ENCODE measurements around the gene GDF10. TPM values are rescaled to one million over a fixed set of nuclear protein-coding genes. Genes with fewer than 3 reads are reported as not detected.

Gene GDF10
- total RNA-seq, 3 donors from 2014 or later (not counting 1 experiment from before 2014, with no cell fraction given) = not detected

DNA sequence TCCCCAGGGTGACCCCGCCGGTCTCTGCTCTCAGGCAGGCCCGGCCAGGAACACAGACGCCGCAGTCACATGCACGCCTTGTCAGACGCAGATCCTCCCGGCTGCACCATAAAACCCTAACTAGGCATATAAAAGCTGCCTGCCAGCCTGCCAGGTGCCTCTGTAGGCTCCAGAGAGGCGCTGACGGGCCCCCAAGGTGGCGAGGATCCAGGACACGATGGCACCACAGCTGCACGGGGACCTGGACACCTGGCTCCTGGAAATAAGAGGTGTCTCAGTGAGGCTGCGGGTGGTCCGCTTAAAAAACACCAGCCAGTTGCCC lies 21.9 kb upstream of the GDF10 start:
- WGBS (ENCODE audit: insufficient coverage) = 86% methylated on average over 15 of the region's 15 CpGs
- no peak for DNase-seq
- no peak overlapping the region for H3K27ac ChIP-seq (ENCODE audit: low read length)
- Mint-ChIP-seq H3K4me3 (no peak overlapping the region), H3K27me3 (ENCODE audit: low read depth in 2 of 2) (peaks cover 0 to 3% of the 10 kb centered on the region in 2 donors), H3K9me3 (no peaks in the 10 kb centered on the region), H3K4me1 (no peaks in the 10 kb centered on the region), H3K27ac (no peak overlapping the region), H3K36me3 (no peaks in the 10 kb centered on the region)
- intact Hi-C loops (cut with micrococcal nuclease) = no loop called here
- H3K9me3 ChIP-seq (ENCODE audit: control insufficient read depth, insufficient read depth, low read length) = no peaks in the 10 kb centered on the region
- H3K27me3 ChIP-seq (ENCODE audit: control insufficient read depth, insufficient read depth, low read length) = no peaks in the 10 kb centered on the region
- H3K4me1 ChIP-seq (ENCODE audit: control insufficient read depth, insufficient read depth, low read length) = peaks cover 9% of the 10 kb centered on the region
- TF ChIP-seq, protein P1, sequence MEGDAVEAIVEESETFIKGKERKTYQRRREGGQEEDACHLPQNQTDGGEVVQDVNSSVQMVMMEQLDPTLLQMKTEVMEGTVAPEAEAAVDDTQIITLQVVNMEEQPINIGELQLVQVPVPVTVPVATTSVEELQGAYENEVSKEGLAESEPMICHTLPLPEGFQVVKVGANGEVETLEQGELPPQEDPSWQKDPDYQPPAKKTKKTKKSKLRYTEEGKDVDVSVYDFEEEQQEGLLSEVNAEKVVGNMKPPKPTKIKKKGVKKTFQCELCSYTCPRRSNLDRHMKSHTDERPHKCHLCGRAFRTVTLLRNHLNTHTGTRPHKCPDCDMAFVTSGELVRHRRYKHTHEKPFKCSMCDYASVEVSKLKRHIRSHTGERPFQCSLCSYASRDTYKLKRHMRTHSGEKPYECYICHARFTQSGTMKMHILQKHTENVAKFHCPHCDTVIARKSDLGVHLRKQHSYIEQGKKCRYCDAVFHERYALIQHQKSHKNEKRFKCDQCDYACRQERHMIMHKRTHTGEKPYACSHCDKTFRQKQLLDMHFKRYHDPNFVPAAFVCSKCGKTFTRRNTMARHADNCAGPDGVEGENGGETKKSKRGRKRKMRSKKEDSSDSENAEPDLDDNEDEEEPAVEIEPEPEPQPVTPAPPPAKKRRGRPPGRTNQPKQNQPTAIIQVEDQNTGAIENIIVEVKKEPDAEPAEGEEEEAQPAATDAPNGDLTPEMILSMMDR (IDR thresholded peaks at IDR 0.05) = no peak
- no peaks in the 10 kb centered on the region for H3K36me3 ChIP-seq (ENCODE audit: control insufficient read depth, insufficient read depth, low read length)
- ATAC-seq = no peak
- H3K4me3 ChIP-seq (ENCODE audit: low read length) = no peak overlapping the region

DNA sequence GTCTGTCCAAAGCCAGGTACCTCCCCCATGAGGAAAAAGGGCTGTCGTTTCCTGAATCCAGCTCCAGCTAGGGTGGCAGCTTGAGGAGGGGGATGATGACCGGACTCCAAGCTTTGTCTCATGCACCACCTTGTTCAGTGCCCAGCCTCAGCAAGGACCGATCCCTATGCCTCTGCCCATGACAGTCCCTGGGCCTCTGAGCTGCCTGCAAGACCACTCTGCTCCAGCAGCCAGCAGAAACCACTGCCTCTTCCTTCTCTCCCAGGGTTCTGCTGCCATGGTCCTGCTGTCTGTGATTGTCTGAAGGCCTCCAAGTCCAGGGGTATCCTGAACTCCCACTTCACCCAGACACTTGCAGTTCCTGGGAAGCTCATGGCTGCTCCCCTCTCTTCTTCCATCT lies 21.3 kb upstream of the GDF10 start:
- Mint-ChIP-seq H3K4me1 (no peaks in the 10 kb centered on the region), H3K27ac (no peak overlapping the region)
- ATAC-seq = no peak

DNA sequence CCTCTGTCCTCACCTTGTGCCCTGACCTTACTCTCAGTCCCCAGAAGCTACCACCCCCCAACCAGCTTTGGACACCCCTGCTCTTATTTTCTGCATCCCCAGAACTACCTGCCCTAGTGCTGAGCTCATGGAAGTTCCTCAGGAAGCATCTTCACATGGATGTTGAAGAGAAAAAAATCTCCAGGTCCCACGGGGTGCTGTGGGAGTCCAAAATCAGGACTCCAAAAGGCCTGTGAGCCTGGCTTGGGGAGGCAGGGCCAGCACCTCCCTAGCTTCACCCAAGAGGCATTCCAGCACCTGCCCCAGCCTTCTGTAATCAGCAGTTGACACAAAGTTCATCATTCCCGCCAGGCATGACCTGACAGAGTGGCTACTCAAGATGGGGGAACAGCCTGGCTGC lies 20.7 kb upstream of the GDF10 start:
- no peak overlapping the region for H3K27ac Mint-ChIP-seq
- ATAC-seq (no peak), DNase-seq (no peak)
- H3K27me3 Mint-ChIP-seq (ENCODE audit: low read depth in 2 of 2) = peaks cover 0 to 3% of the 10 kb centered on the region in 2 donors
- Histone ChIP-seq H3K36me3 (ENCODE audit: control insufficient read depth, insufficient read depth, low read length) (no peaks in the 10 kb centered on the region), H3K4me1 (ENCODE audit: control insufficient read depth, insufficient read depth, low read length) (peaks cover 9% of the 10 kb centered on the region), H3K27me3 (ENCODE audit: control insufficient read depth, insufficient read depth, low read length) (no peaks in the 10 kb centered on the region), H3K27ac (ENCODE audit: low read length) (no peak overlapping the region), H3K4me3 (ENCODE audit: low read length) (no peak overlapping the region), H3K9me3 (ENCODE audit: control insufficient read depth, insufficient read depth, low read length) (no peaks in the 10 kb centered on the region)
- no peak overlapping the region for H3K4me3 Mint-ChIP-seq
- H3K36me3 Mint-ChIP-seq = no peaks in the 10 kb centered on the region
- H3K4me1 Mint-ChIP-seq = no peaks in the 10 kb centered on the region
- WGBS (ENCODE audit: insufficient coverage) = 81% methylated on average over 2 of the region's 2 CpGs
- no peaks in the 10 kb centered on the region for H3K9me3 Mint-ChIP-seq
- intact Hi-C loops (cut with micrococcal nuclease) = no loop called here
- TF ChIP-seq, protein P1 (IDR thresholded peaks at IDR 0.05) = no peak

More for the DNA sequence above, 21.3 kb upstream of the GDF10 start:
- Histone ChIP-seq H3K9me3 (ENCODE audit: control insufficient read depth, insufficient read depth, low read length) (no peaks in the 10 kb centered on the region), H3K27ac (ENCODE audit: low read length) (no peak overlapping the region), H3K27me3 (ENCODE audit: control insufficient read depth, insufficient read depth, low read length) (no peaks in the 10 kb centered on the region), H3K4me1 (ENCODE audit: control insufficient read depth, insufficient read depth, low read length) (peaks cover 9% of the 10 kb centered on the region), H3K36me3 (ENCODE audit: control insufficient read depth, insufficient read depth, low read length) (no peaks in the 10 kb centered on the region), H3K4me3 (ENCODE audit: low read length) (no peak overlapping the region)
- WGBS (ENCODE audit: insufficient coverage) = 92% methylated on average over 3 of the region's 3 CpGs
- no peak for DNase-seq
- H3K9me3 Mint-ChIP-seq = no peaks in the 10 kb centered on the region
- H3K4me3 Mint-ChIP-seq = no peak overlapping the region
- peaks cover 0 to 3% of the 10 kb centered on the region in 2 donors for H3K27me3 Mint-ChIP-seq (ENCODE audit: low read depth in 2 of 2)
- no peaks in the 10 kb centered on the region for H3K36me3 Mint-ChIP-seq
- intact Hi-C loops (cut with micrococcal nuclease) = no loop called here
- TF ChIP-seq, protein P1 (IDR thresholded peaks at IDR 0.05) = no peak

DNA sequence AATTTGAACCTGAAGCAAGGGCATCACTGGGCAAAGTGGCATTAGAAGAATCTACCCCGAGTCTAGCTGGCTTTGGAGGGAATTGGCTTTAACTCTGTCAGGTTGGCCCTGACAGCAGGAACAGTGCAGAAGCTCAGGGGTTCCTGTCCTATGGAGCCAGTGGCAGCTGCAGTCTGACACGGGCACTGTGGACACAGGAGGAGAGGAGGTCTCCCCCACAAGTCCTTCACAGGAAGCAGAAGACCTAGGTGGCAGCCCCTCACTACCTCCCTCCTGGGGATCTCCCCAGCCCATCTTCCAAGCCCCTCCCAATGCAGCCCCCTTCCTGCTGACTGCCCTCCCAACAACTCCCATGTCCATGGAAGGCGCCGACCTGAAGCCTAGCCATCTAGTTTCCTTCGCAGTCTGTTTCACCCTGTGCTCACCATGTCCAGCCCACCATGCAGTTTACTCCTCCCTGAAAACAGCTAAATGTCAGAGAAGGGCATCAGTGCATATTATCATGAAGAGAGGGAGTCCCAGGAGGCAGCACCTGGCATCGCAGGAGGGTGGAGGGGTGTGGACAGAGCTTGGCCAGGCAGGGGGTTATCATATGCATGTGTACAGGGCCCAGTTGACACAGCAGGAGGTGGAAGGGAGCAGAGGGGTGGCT lies 17.9 kb upstream of the GDF10 start:
- Mint-ChIP-seq H3K9me3 (no peaks in the 10 kb centered on the region), H3K4me1 (peaks cover 0 to 9% of the 10 kb centered on the region in 2 donors)

More for the DNA sequence above, 17.9 kb upstream of the GDF10 start:
- no peak overlapping the region for H3K27ac ChIP-seq (ENCODE audit: low read length)
- Mint-ChIP-seq H3K4me3 (no peak overlapping the region), H3K36me3 (no peaks in the 10 kb centered on the region), H3K27me3 (ENCODE audit: low read depth in 2 of 2) (peaks cover 0 to 3% of the 10 kb centered on the region in 2 donors), H3K27ac (no peak overlapping the region)
- no peak overlapping the region for H3K4me3 ChIP-seq (ENCODE audit: low read length)
- ATAC-seq (no peak), DNase-seq (no peak)
- no peaks in the 10 kb centered on the region for H3K27me3 ChIP-seq (ENCODE audit: control insufficient read depth, insufficient read depth, low read length)
- intact Hi-C loops (cut with micrococcal nuclease) = no loop called here
- no peaks in the 10 kb centered on the region for H3K9me3 ChIP-seq (ENCODE audit: control insufficient read depth, insufficient read depth, low read length)
- H3K4me1 ChIP-seq (ENCODE audit: control insufficient read depth, insufficient read depth, low read length) = peaks cover 18% of the 10 kb centered on the region
- WGBS (ENCODE audit: insufficient coverage) = 82% methylated on average over 6 of the region's 6 CpGs
- TF ChIP-seq, protein P1 (IDR thresholded peaks at IDR 0.05) = no peak
- no peaks in the 10 kb centered on the region for H3K36me3 ChIP-seq (ENCODE audit: control insufficient read depth, insufficient read depth, low read length)
